Smooth muscle cell (in vitro differentiated cells): Measurements from ENCODE around the gene ELOVL5. TPM values are rescaled to one million over a fixed set of nuclear protein-coding genes. Genes with fewer than 3 reads are reported as not detected.

Experiments used
- microRNA-seq: library from miRNA; unstranded; fragments of <30 nt; microRNA quantifications from one replicate; pipeline ENCODE4, GENCODE V29; 2016; ENCODE audit warnings: borderline number of aligned reads
- polyA plus RNA-seq: library from polyadenylated mRNA; unstranded; fragments of >200 nt; fragmentation: Nextera tagmentation; extraction: Ambion mirVana; gene quantifications from 2 replicates; pipeline ENCODE4 v1.2.1, GENCODE V29; 2016
- small RNA-seq: library from RNA; depleted of rRNA; stranded (forward); fragments of <200 nt; gene quantifications from one replicate; pipeline ENCODE3, GENCODE V24; 2014
- total RNA-seq: library from RNA; depleted of rRNA; stranded (reverse); fragments of >200 nt; gene quantifications from 2 replicates; pipeline ENCODE4 v1.2.3, GENCODE V29; 2014

ELOVL5 gene
- total and polyA plus RNA-seq, 2 experiments from 2014 or later, result 71.9 to 79.2 TPM

Small RNAs within 50 kb of the gene (microRNA-seq; reads per million reads assigned to microRNA genes)
- not detected for gene MIR5685

Small RNAs within 50 kb of the gene (small RNA-seq; reads per million reads assigned to genes)
- 0.08 reads per million for gene MIR5685
- 0.16 reads per million for gene RNU1-136P

Other genes starting within 250 kb of the ELOVL5 start
- gene GCM1, start 200.1 kb downstream of the ELOVL5 start, total RNA-seq, result not detected in 2 replicates
- not detected in 2 replicates for gene GCM1, start 200.1 kb downstream of the ELOVL5 start, polyA plus RNA-seq
- gene GCLC, start 196.2 kb upstream of the ELOVL5 start, total RNA-seq, result 7.1 and 9.4 TPM in 2 replicates
- gene GCLC, start 196.2 kb upstream of the ELOVL5 start, polyA plus RNA-seq, result 3.7 and 6.1 TPM in 2 replicates